ENCODE data around the gene FBXO2. TPM values are rescaled to one million over a fixed set of nuclear protein-coding genes. Genes with fewer than 3 reads are reported as not detected.
A peak's percentile ranks its signal among the peaks of the same experiment; 100 is the strongest.

FBXO2 gene
- 1.4 TPM in 1 of 2 replicates, not detected in the other for total RNA-seq (2014; rRNA removed; shearing (Covaris generic))

- DNase-seq (ENCODE audit: low read depth), result peak; percentile 40
Observed at GRCh38 chr1:11654137-11654938, at the start of gene FBXO2, which contains the start of gene FBXO44. TSS of gene FBXO2 (minus strand) at chr1:11654429. CDS start at chr1:11654340, 89 bp downstream. TSS of gene FBXO44 (plus strand) at chr1:11654877. CDS start at chr1:11655836, 959 bp downstream.

DNA sequence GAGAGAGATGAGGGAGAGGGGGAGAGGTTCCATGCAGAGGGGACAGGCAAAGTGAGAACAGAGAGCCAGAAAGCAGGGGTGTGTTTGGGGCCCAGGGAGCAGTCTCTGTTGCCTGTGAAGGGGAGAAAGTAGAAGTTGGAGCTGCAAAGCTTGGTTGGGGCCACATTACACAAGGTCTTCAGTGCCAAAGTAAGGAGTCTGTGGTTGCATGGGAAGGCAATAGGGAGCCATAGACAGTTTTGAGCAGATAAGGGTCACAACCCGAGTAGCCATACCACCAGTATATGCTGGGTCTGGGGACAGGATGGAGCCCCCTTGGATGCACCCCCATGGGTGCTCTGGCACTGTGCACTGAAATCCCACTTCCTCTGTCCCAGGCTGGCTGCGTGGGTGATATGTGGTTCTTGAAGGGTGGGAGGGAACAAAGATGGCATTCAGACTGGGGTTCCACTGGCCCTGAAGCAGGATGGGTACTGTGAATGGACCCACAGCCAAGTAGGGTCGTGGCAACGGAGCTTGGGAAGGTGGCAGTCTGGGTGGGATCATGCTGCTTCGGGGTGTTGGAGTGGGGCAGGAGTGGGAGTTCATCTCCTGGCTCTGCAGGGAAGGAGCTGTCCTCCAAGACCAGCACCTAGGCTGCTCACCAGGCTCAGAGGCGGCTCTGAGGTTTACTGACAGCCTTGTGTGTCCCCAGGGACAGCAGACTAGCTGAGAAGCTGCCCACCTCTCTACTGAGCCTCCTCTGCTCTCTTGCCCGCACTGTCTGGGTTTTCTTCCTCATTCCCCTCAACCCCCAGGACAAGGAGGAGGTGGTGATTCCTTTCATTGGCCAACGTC, 49.3 kb upstream of the FBXO2 start:
- no peak for DNase-seq (ENCODE audit: low read depth)

- DNase-seq (ENCODE audit: low read depth), result no peak
Observed at GRCh38 chr1:11701981-11702803, 48.0 kb upstream of the FBXO2 start.

- DNase-seq (ENCODE audit: low read depth), result no peak
Observed at GRCh38 chr1:11701551-11701961, 47.3 kb upstream of the FBXO2 start.

- no peak for DNase-seq (ENCODE audit: low read depth)
Observed at GRCh38 chr1:11700601-11701467, 46.6 kb upstream of the FBXO2 start.

GRCh38 chr1:11697893-11698210, 43.6 kb upstream of the FBXO2 start:
- no peak for DNase-seq (ENCODE audit: low read depth)

DNA sequence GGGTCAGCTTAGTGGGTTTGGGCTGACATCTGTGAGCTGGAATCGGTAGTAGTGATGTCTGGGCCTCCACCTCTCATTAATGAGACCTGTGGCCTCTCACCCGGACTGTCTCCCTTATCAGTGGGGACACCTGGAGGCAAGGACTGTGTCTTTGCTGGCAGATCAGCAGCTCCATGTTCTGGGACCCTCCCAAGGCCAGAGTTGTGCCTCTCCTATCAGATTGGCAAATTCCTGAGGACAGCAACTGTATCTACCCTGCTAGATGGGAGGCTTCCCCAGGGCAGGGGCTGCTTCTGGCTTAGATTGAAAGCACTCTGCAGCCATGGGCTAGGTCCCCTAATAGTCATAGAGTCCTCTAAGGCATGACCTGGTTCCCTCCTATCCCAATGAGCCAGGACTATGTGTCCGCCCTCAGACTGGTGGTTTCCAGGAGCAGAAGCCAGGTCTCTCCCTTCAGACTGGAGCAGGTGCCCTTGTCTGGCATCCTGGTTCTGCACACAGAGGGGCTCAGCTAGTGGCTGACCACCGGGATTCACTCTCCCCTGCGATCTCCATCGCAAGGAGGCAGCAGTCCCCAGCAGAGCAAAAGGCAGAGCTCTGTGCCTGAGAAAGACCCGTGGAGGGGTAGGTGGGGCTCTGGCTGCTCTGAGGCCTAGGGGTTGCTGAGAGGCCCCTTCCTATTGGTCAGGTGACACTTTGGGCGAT, 43.1 kb upstream of the FBXO2 start:
- no peak for DNase-seq (ENCODE audit: low read depth)

- no peak for DNase-seq (ENCODE audit: low read depth)
Observed at GRCh38 chr1:11695861-11696260, 41.6 kb upstream of the FBXO2 start.

GRCh38 chr1:11693917-11694316, 39.7 kb upstream of the FBXO2 start:
- no peak for DNase-seq (ENCODE audit: low read depth)

GRCh38 chr1:11693024-11693590, 38.9 kb upstream of the FBXO2 start:
- peak; percentile 96 for DNase-seq (ENCODE audit: low read depth)

DNA sequence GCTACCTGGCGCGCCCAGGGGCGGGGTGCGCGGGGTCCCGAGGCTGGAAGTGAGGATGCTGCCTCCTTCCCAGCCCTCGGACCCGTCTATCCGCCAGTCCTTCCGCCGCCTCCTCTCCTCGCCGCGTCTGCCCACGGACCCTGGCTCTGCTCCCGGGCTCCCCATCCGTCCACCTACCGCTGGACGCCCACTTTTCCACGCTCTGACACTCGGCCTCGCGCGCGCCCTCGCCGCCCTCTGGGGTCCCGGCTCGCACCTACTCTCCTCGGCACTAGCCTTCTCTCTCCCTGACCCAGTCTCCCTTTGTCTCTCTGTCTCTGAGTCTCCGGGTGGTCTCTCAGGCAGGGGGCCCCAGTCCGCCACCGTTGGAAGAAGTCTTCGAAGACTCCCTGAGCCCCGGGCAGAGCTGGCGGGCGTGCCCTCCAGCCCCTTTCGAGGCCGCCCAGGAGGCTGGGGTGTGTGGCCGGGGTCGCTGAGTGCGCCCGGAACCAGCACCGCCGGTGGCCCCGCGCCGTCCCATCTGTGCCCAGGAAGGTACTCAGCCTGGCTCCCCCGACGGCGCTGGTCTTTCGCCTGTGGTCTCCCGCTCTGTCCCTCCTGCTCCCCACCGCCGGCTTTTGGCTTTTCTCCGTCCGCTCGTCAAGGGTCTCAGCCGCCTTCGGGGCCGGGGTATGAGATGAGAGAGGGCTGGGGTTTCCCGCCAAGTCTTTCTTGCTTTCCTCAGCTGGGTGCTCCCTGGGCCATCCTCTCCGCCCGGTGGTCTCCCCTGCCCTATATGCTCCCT, 37.9 kb upstream of the FBXO2 start:
- DNase-seq (ENCODE audit: low read depth), result peak; percentile 26

DNA sequence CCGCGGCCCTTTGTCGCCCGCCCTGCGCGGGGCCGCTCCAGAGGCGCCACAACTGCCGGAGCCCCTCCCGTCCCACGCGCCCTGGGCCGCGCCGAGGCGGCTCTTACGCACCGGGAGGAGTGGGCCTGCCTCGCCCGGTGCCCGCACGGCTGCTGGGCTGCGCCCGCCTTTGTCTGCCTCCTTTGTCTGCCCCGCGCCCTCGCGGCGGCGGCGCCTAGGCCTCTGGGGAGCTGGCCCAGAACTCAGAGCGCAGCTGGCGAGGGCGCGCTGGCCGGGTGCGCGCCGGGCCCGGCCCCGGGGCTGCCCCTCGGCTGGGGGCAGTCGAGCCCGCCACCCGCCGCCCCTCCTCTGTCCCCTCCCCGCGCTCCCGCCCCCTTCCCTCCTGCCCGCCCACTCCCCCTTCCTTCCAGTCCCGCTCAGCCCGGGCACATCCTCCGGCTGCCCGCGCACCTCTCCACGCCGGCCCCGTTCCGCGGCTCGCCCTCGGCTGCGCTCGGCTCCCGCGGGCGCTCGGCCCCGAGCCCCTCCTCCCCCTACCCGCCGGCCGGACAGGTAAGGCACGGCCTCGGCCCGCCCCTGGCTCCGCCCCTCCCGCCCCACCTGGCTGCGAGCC, 37.2 kb upstream of the FBXO2 start, which contains the start of gene DRAXIN:
TSS of gene DRAXIN (plus strand) at position 409 of the 613 bp plus-strand sequence. CDS start 14,549 bp downstream, outside the sequence.
- DNase-seq (ENCODE audit: low read depth), result peak; percentile 51

DNA sequence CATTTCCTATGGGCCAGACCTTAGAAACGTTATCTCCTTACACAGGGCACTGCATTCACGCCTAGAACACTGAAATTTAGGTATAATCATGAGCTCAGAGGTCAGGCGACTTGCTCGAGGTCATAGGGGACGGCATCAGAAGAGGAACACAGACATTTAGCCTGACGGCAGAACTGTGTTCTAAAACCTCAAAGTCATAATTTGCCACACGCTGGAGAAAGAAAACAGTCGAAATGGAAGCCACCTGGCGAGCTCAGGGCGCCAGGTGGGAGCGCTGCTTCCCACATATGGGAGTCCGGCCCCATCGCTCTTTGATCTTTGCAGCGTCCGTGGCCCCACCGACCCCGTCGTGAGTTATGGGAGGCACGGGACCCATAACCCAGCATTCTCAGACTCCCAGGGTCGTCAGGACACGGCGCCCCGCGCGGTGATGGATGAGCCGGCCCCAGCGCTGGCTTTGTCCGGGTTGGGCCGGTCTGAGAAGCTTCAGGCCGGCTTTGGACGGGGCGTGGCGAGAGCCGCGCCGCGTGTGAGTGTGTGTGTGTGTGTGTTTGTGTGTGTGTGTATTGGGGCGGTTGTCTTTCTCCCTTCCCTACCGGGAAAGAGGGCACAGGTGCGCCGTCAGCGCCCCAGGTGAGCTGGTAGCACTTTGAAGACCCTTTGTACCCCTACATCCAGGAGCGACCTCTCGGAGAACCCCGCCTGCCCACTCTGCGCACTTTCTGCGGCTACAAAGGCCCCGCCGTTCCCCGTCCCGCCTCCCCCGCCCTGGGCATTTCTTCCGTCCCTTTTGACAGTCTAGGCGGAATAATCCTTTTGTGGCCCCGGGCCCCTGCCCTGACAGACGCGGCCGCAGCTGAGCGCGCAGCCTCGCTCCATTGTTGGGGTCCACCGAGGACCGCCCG, 36.4 kb upstream of the FBXO2 start:
- DNase-seq (ENCODE audit: low read depth), result no peak

DNA sequence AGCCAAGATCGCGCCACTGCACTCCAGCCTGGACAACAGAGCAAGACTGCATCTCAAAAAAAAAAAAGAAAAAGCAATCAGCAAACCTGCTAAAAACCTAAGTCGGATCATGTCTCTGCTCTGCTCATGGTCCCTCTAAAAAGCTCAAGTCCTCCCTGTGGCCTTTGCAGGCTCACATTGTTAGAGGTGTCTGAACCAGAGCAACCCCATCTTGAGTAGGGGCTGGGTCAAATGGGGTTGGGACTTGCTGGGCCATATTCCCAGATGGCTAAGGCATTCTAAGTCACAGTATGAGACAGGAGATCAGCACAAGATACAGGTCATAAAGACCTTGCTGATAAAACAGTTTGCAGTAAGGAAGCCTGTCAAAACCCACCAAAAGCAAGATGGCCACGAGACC, 34.3 kb upstream of the FBXO2 start:
- no peak for DNase-seq (ENCODE audit: low read depth)

- no peak for DNase-seq (ENCODE audit: low read depth)
Observed at GRCh38 chr1:11685210-11685752, 31.1 kb upstream of the FBXO2 start.

GRCh38 chr1:11684070-11684469, 29.8 kb upstream of the FBXO2 start:
- no peak for DNase-seq (ENCODE audit: low read depth)

DNA sequence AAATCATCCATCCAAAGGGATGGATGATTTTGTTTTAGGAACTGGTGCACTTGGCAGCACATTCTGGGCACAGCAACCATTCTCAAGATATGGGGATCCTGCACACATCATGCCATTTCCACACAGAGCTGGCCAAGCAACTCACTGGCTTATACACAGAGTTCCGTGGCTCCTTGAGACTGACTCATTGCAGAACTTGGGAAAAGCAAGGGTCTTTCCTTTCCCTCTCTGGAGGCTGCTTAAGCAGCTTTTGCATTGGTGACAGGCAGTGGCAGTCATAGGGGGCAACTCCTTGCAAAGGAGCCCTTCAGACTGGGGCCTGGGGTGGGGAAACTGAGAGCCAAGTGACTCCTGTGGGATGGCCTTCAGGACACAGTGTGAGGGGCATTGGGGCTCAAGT, 28.6 kb upstream of the FBXO2 start:
- no peak for DNase-seq (ENCODE audit: low read depth)
